Kidney (tissue), 14 donors: Measurements from ENCODE around the gene IPPK. TPM values are rescaled to one million over a fixed set of nuclear protein-coding genes. Genes with fewer than 3 reads are reported as not detected.
"Not testable (repeated sequence)": the region's sequence is repeated elsewhere in the genome, so short reads cannot be mapped to it uniquely, and the experiment has no call there.

Source experiments
- DNase-seq, 5 donors: peaks; one replicate each; pipeline ENCODE4 v3.0.0-alpha.2; 2013 to 2020
- FAIRE-seq: peaks from 2 replicates; lab custom pipeline; 2012; peaks lifted over from hg19 to GRCh38; lab: Jason Lieb, UNC
- H3K27ac ChIP-seq, 2 donors: one replicate each; pipeline ENCODE4 v1.7.0; 2013; ENCODE audit warnings: low read depth in 2 of 2, low read length in 2 of 2, inconsistent platforms in 1 of 2
- H3K27me3 ChIP-seq: one replicate; pipeline ENCODE4 v1.7.1; 2013; ENCODE audit warnings: low read length, inconsistent platforms; ENCODE audit not compliant: control insufficient read depth, insufficient read depth
- H3K36me3 ChIP-seq, 3 donors: one replicate each; pipeline versions ENCODE4 v1.7.0 to v1.7.1; 2013; ENCODE audit warnings: low read length in 3 of 3, control low read depth in 1 of 3, inconsistent platforms in 1 of 3; ENCODE audit not compliant: insufficient read depth in 3 of 3, control insufficient read depth in 2 of 3
- H3K4me1 ChIP-seq, 3 donors: one replicate each; pipeline versions ENCODE4 v1.7.0 to v1.7.1; 2013; ENCODE audit warnings: low read length in 3 of 3, inconsistent platforms in 1 of 3, low read depth in 1 of 3; ENCODE audit not compliant: control insufficient read depth in 2 of 3, insufficient read depth in 2 of 3
- H3K4me3 ChIP-seq, 3 donors: one replicate each; pipeline versions ENCODE4 v1.7.0 to v1.8.1; 2013; ENCODE audit warnings: low read length in 3 of 3, control low read depth in 1 of 3, inconsistent platforms in 1 of 3
- H3K9ac ChIP-seq, 3 donors: one replicate each; pipeline versions ENCODE4 v1.7.0 to v1.7.1; 2013; ENCODE audit warnings: low read length in 3 of 3, control low read depth in 1 of 3, inconsistent platforms in 1 of 3
- H3K9me3 ChIP-seq, 3 donors: one replicate each; pipeline versions ENCODE4 v1.7.0 to v1.7.1; 2013; ENCODE audit warnings: low read length in 3 of 3, control low read depth in 1 of 3, inconsistent platforms in 1 of 3; ENCODE audit not compliant: control insufficient read depth in 2 of 3, insufficient read depth in 1 of 3
- intact Hi-C: fragments of 100-400 bp; cut with DNase I; formaldehyde crosslinking; loops from one replicate; pipeline ENCODE4 v1.11.1; 2022
- polyA plus RNA-seq: library from polyadenylated mRNA; stranded (reverse); fragments of 350-450 nt; fragmentation: Illumina TruSeq; extraction: RNeasy Lipid Tissue Mini Kit (QIAGEN cat#74804); gene quantifications from one replicate; pipeline ENCODE4 v1.2.3, GENCODE V29; 2014; ENCODE audit warnings: low read depth, low replicate concordance; ENCODE audit not compliant: insufficient read depth
- total RNA-seq: library from RNA; stranded (reverse); fragmentation: NEBNext Ultra II Directional; extraction: Animal tissue kit (Norgen Biotek cat#: 25700); gene quantifications from one replicate; pipeline ENCODE4 v1.2.1, GENCODE V29; 2021
- TF ChIP-seq, protein P1 (sequence below): IDR thresholded peaks from 3 replicates; pipeline ENCODE4 v1.5.1; 2012; ENCODE audit warnings: mild to moderate bottlenecking, moderate library complexity, borderline replicate concordance; ENCODE audit not compliant: insufficient read depth; ENCODE audit errors: extremely low read depth
- donor health status: control.
- donor health status: control.
- donor health status: control.
- donor health status: control.
- donor health status: control.
- donor health status: DM: yes; HTN: yes; CAD: no.
- donor health status: Normal renal cell carcinoma (clear cell type).

The IPPK gene
- total and polyA plus RNA-seq, 2 donors from 2014 or later = 7.3 to 10.2 TPM

DNA sequence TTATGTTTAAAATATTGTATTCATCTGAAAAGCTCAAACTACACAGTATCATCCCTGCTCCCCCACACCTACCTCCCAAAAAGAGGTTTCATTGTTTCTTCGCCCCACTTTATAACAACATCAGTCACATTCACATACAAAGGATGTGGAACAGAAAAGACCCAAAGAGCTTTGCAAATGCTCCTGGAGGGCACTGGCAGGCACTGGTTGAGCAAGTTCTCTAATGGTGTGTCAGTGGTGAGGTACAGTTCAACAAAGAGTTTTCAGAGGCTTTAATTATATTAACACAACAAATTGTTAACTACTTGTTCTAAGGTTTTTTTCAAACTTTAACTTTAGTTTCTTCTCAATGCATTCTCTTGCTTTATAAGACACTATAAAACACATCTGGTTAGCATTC is 80.0 kb downstream of the IPPK start:
- no peaks in the 10 kb centered on the region for H3K9me3 ChIP-seq

DNA sequence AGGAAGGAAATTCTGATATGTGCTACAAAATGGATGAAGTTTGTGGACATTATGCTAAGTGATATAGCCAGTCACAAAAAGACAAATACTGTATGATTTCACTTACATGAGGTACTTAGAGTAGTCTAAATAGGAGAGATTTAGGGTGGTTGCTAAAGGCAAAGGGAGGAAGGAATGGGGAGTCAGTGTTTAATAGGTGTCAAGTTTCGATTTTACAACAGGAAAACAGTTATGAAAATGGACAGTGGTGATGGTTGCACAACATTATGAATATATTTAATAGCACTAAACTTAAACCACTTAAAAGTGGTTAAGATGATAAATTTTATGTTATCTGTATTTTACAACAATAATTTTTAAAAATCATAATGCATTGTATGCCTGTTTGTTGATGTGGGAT is 93.8 kb downstream of the IPPK start:
- DNase-seq = no peak
- H3K4me3 ChIP-seq = no peak overlapping the region
- no peak for FAIRE-seq
- H3K9me3 ChIP-seq = no peaks in the 10 kb centered on the region
- TF ChIP-seq, protein P1, sequence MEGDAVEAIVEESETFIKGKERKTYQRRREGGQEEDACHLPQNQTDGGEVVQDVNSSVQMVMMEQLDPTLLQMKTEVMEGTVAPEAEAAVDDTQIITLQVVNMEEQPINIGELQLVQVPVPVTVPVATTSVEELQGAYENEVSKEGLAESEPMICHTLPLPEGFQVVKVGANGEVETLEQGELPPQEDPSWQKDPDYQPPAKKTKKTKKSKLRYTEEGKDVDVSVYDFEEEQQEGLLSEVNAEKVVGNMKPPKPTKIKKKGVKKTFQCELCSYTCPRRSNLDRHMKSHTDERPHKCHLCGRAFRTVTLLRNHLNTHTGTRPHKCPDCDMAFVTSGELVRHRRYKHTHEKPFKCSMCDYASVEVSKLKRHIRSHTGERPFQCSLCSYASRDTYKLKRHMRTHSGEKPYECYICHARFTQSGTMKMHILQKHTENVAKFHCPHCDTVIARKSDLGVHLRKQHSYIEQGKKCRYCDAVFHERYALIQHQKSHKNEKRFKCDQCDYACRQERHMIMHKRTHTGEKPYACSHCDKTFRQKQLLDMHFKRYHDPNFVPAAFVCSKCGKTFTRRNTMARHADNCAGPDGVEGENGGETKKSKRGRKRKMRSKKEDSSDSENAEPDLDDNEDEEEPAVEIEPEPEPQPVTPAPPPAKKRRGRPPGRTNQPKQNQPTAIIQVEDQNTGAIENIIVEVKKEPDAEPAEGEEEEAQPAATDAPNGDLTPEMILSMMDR = no peak
- intact Hi-C loops = no loop called here
- no peaks in the 10 kb centered on the region for H3K4me1 ChIP-seq
- H3K27me3 ChIP-seq = no peaks in the 10 kb centered on the region
- H3K27ac ChIP-seq = no peak overlapping the region
- no peaks in the 10 kb centered on the region for H3K36me3 ChIP-seq
- no peak overlapping the region for H3K9ac ChIP-seq

More for the DNA sequence above, 80.0 kb downstream of the IPPK start:
- DNase-seq = no peak
- H3K4me1 ChIP-seq = peaks cover 0 to 5% (median 0%) of the 10 kb centered on the region in 3 donors
- intact Hi-C loops = no loop called here
- no peaks in the 10 kb centered on the region for H3K27me3 ChIP-seq
- no peaks in the 10 kb centered on the region for H3K36me3 ChIP-seq
- TF ChIP-seq, protein P1 = no peak
- H3K9ac ChIP-seq = no peak overlapping the region
- H3K4me3 ChIP-seq = no peak overlapping the region
- no peak for FAIRE-seq
- no peak overlapping the region for H3K27ac ChIP-seq

DNA sequence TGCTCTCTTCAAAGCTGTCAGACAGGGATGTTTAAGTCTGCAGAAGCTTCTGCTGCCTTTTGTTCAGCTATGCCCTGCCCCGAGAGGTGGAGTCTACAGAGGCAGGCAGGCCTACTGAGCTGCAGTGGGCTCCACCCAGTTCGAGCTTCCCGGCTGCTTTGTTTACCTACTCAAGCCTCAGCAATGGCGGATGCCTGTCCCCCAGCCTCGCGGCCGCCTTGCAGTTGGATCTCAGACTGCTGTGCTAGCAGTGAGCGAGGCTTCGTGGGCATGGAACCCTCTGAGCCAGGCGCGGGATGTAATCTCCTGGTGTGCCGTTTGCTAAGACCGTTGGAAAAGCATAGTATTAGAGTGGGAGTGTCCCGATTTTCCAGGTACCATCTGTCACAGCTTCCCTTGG is 96.3 kb downstream of the IPPK start:
- H3K9ac ChIP-seq, H3K9me3 ChIP-seq, H3K27ac ChIP-seq, H3K4me1 ChIP-seq, FAIRE-seq, DNase-seq, H3K27me3 ChIP-seq, H3K4me3 ChIP-seq, H3K36me3 ChIP-seq, intact Hi-C loops: not testable (repeated sequence)

DNA sequence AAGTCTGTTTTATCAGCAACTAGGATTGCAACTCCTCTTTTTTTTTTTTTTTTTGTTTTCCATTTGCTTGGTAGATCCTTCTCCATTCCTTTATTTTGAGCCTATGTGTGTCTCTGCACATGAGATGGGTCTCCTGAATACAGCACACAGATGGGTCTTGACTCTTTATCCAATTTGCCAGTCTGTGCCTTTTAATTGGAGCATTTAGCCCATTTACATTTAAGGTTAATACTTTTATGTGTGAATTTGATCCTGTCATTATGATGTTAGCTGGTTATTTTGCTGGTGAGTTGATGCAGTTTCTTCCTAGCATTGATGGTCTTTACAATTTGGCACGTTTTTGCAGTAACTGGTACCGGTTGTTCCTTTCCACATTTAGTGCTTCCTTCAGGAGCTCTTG is 98.1 kb downstream of the IPPK start:
- H3K36me3 ChIP-seq, H3K9ac ChIP-seq, H3K27ac ChIP-seq, H3K9me3 ChIP-seq, intact Hi-C loops, H3K4me3 ChIP-seq, FAIRE-seq, DNase-seq, H3K4me1 ChIP-seq, H3K27me3 ChIP-seq: not testable (repeated sequence)

DNA sequence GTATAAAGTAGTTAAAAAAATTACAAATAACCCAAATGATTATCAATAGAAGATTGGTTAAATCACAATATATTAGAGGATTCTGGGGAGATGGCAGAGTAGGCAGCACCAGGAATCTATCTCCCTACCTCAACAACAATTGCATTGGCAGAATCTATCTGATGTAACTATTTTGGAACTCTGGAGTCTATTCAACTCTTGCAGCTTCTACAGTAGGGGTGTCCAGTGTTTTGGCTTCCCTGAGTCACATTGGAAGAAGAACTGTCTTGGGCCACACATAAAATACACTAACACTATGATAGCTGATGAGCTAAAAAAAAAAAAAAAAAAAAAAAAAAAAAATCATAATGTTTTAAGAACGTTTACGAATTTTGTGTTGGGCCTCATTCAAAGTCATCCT is 104.9 kb downstream of the IPPK start:
- intact Hi-C loops = no loop called here
- no peak overlapping the region for H3K9ac ChIP-seq

More for the DNA sequence above, 104.9 kb downstream of the IPPK start:
- Histone ChIP-seq H3K4me3 (no peak overlapping the region), H3K27me3 (no peaks in the 10 kb centered on the region), H3K4me1 (no peaks in the 10 kb centered on the region), H3K9me3 (no peaks in the 10 kb centered on the region), H3K27ac (no peak overlapping the region), H3K36me3 (no peaks in the 10 kb centered on the region)
- DNase-seq (no peak), FAIRE-seq (no peak)
- TF ChIP-seq, protein P1 = no peak
